ENCODE results near the gene SPX. TPM values are rescaled to one million over a fixed set of nuclear protein-coding genes. Genes with fewer than 3 reads are reported as not detected.

SPX gene
- total RNA-seq, 4 donors from 2014 or later, result 0.67 to 2.4 (median 1.2) TPM; not detected in 1

DNA sequence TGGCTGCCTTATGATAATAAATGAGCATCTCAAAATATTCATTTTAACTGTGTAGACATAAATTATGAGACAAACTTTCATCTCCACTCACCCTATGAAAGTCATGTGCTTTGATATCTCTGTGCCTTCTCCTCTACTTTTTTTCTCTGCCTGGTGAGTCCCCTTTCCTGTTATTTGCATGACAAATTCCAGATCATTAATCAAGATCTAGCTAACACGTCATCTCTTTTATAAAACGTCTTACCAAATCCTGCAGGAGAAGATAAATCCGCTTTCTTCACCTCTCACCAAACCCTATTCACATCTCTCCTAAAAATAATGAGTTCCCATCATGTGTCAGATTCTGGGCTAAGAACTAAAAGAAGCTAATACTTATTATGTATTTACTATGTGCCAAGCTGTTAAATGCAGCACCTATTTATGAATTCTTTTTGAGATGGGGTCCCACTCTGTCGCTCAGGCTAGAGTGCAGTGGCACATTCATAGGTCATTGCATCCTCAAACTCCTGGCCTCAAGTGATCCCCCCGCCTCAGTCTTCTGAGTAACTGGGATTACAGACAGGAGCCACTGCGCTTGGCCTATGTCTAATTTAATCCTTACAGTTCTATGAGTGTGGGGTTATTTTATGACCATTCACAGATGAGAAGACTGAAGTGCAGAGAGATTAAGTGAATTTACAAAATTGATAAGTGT, 26.7 kb downstream of the SPX start:
- H3K36me3 ChIP-seq, result no peaks in the 10 kb centered on the region
- H3K27ac ChIP-seq, result peak overlapping the region in 1 of 2 donors; percentile 28
- TF ChIP-seq POLR2A (IDR thresholded peaks at IDR 0.05) (no peak), CTCF (IDR thresholded peaks at IDR 0.05) (no peak)
- intact Hi-C loops (cut with DNase I; ENCODE audit: low total_unique reads), result no loop called here
- DNase-seq, result no peak
- H3K4me1 ChIP-seq, result peaks cover 0 to 4% of the 10 kb centered on the region in 2 donors
- no peaks in the 10 kb centered on the region for H3K9me3 ChIP-seq
- no peak overlapping the region for H3K4me3 ChIP-seq
- H3K27me3 ChIP-seq, result no peaks in the 10 kb centered on the region

DNA sequence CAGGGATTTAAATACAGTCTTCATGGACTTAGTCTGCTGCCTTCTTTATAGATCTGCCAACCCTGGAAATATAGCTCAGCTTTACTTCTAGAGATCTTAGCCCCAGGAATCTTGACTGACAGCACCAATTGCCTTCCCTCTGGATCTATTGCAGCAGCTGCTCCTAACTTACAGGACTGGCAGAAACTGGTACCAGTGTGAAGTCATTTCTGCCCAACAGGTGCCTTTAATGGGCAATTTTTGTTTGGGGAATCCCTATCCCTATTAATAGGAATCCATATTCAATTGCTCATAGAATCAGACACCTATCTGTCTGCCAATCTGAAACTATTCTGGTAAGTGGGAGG, 27.2 kb downstream of the SPX start:
- no peaks in the 10 kb centered on the region for H3K9me3 ChIP-seq
- H3K36me3 ChIP-seq, result no peaks in the 10 kb centered on the region
- no peak for DNase-seq
- intact Hi-C loops (cut with DNase I; ENCODE audit: low total_unique reads), result no loop called here
- no peaks in the 10 kb centered on the region for H3K27me3 ChIP-seq
- H3K4me1 ChIP-seq, result peaks cover 0 to 4% of the 10 kb centered on the region in 2 donors
- H3K27ac ChIP-seq, result no peak overlapping the region
- no peak for TF ChIP-seq CTCF (IDR thresholded peaks at IDR 0.05)
- no peak overlapping the region for H3K4me3 ChIP-seq

DNA sequence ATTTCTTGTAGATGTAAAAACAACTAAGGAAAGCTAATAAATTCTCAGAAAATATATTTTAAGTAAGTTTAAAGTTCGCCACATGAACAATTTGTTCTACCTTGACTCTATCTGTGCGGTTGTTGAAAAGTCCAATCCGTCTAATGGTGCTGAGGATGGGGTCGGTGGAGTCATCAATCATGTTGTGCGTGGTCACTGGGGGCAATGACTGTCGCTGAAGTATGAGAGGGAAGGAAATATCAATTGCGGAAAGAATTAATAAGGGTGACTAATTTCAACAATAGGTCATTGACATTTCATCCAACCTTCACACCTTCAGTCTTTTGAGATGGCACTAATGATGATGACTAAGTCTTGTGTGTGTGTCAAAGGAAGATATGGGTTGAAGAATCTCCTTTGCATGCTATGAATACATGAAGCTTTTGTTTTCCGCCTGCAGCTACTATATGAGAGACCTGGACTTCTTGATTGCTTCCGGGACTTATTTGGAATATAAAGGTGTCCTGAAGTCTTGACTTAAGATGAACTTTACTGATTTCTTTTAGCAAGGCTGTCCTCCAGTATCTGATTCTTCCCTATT, 32.1 kb downstream of the SPX start:
- H3K4me1 ChIP-seq, result no peaks in the 10 kb centered on the region
- no peak for DNase-seq
- H3K9me3 ChIP-seq, result no peaks in the 10 kb centered on the region
- H3K27me3 ChIP-seq, result no peaks in the 10 kb centered on the region
- intact Hi-C loops (cut with DNase I; ENCODE audit: low total_unique reads), result no loop called here
- no peaks in the 10 kb centered on the region for H3K36me3 ChIP-seq
- no peak overlapping the region for H3K4me3 ChIP-seq
- H3K27ac ChIP-seq, result no peak overlapping the region
- TF ChIP-seq CTCF (IDR thresholded peaks at IDR 0.05) (no peak), POLR2A (IDR thresholded peaks at IDR 0.05) (no peak)

DNA sequence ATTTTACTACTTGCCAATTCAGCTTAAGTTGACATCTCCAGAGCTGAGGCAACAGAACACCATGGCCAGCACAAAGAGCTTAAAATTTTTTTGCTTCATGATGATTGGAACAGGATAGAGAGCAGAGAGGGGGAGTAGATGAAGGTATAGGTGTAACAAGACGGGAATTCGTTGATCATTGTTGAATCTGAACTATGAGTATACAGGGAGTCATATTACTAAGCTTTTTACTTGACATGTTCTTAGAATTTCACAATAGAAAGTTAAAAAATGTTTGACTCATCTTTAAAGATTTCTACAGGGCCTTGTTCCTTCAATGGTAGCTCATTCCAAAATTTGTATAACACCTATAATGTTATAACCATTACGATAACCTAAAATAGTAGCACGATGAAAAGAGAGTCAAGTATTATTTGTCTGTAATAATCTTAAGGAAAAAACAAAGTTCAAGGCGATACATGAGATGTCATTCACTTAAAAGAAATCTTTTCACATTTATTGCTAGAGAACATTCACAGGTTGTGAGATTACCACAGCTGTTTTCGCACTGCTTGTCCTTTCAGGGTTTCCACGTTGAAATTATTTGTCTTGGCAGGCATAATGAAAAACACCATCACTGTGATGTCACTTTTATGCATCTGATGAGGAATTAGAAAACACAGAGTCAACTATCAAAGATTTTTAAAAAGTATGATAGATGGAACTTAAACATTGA, 33.9 kb downstream of the SPX start:
- Histone ChIP-seq H3K27ac (no peak overlapping the region), H3K4me3 (no peak overlapping the region), H3K27me3 (no peaks in the 10 kb centered on the region), H3K4me1 (no peaks in the 10 kb centered on the region), H3K36me3 (no peaks in the 10 kb centered on the region), H3K9me3 (no peaks in the 10 kb centered on the region)
- no peak for TF ChIP-seq POLR2A (IDR thresholded peaks at IDR 0.05)
- no peak for TF ChIP-seq CTCF (IDR thresholded peaks at IDR 0.05)
- intact Hi-C loops (cut with DNase I; ENCODE audit: low total_unique reads), result no loop called here
- no peak for DNase-seq

DNA sequence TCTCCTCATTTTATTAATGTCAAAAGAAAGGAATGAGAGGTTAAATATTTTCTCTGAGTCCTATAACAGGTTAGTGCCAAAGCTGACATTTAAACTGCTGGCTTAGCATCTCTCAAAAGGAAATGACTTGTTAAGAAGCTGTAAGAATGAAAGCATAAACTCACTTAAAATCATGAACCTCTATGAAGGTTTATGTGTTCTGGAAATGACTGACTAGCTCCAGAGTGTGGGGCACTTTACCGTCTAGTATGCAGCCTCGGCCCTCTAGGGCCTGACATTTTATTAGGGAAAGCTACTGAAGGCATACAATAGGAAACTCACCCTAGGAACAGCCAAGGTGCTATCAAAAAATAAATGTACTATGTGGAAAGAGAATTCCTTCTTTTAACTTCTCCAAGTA, 35.1 kb downstream of the SPX start:
- Histone ChIP-seq H3K4me3 (no peak overlapping the region), H3K4me1 (no peaks in the 10 kb centered on the region), H3K36me3 (no peaks in the 10 kb centered on the region), H3K27ac (no peak overlapping the region), H3K27me3 (no peaks in the 10 kb centered on the region), H3K9me3 (no peaks in the 10 kb centered on the region)
- DNase-seq, result no peak
- TF ChIP-seq CTCF (IDR thresholded peaks at IDR 0.05) (no peak), POLR2A (IDR thresholded peaks at IDR 0.05) (no peak)
- intact Hi-C loops (cut with DNase I; ENCODE audit: low total_unique reads), result no loop called here
